IPS DF 6.9 (cell line): ENCODE data around the gene TCHP.

ENCODE experiments used
- DNase-seq: peaks from one replicate; pipeline ENCODE4 v3.0.0-alpha.2; 2013; ENCODE audit warnings: low read depth, low spot score
- H3K27ac ChIP-seq: one replicate; pipeline ENCODE4 v1.5.1; 2013; ENCODE audit warnings: low read length, control low read depth
- H3K27me3 ChIP-seq: 2 replicates; pipeline ENCODE4 v1.6.1; 2013; ENCODE audit warnings: mild to moderate bottlenecking, low read length; ENCODE audit not compliant: control insufficient read depth, insufficient read depth
- H3K36me3 ChIP-seq: 2 replicates; pipeline ENCODE4 v1.6.1; 2013; ENCODE audit warnings: low read length; ENCODE audit not compliant: control insufficient read depth, insufficient read depth
- H3K4me1 ChIP-seq: 2 replicates; pipeline ENCODE4 v1.6.1; 2013; ENCODE audit warnings: low read length; ENCODE audit not compliant: control insufficient read depth, insufficient read depth
- H3K4me3 ChIP-seq: 2 replicates; pipeline ENCODE4 v1.5.1; 2013; ENCODE audit warnings: mild to moderate bottlenecking, low read length
- H3K9me3 ChIP-seq: 2 replicates; pipeline ENCODE4 v1.6.1; 2013; ENCODE audit warnings: low read length, inconsistent platforms; ENCODE audit not compliant: control insufficient read depth, insufficient read depth
- WGBS: extraction: QIAGEN DNeasy Blood & Tissue Kit; methylation state at CpG from one replicate; pipeline ENCODE4 v1.1.7; 2013; ENCODE audit warnings: mixed read lengths, missing lambda C conversion rate; ENCODE audit not compliant: insufficient read length, insufficient coverage; 5-methylcytosine and 5-hydroxymethylcytosine counted together

TCHP gene

DNA sequence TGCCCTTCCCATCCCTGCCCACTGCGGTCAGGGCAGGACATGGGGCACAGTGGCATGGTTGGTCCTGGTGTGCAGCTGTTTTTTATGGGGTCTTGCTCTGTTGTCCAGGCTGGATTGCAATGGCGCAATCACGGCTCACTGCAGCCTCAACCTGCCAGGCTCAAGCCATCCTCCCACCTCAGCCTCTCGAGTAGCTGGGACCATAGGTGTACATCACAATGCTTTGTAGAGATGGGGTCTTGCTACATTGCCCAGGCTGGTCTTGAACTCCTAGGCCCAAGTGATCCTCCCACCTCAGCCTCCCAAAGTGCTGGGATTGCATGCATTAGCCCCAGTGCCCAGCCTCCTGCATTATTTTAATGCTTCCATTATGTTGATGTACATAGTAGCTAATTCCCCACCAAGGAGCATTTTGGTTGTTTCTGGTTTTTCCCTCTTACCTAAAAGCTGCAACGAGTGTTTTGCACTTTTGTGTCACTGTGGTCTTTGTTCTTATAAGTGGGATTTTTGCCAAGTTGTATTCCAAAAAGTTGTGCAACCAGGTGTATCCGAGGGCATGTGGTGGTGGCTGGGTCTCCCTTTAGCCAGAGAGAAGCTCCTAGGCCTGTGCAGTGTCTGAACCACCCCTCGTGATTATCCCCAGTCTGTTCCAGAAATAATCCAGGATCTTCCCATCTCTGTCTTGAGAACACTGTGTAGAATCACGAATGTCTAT, 10.3 kb downstream of the TCHP start:
- Histone ChIP-seq H3K9me3 (no peaks in the 10 kb centered on the region), H3K27ac (no peak overlapping the region), H3K4me3 (no peak overlapping the region), H3K4me1 (no peaks in the 10 kb centered on the region), H3K27me3 (no peaks in the 10 kb centered on the region), H3K36me3 (no peaks in the 10 kb centered on the region)
- WGBS = no CpG with 5 or more reads among the region's 8 CpGs
- DNase-seq = no peak

GRCh38 chr12:109910969-109911348, 10.9 kb downstream of the TCHP start:
- WGBS = no CpG with 5 or more reads among the region's 12 CpGs
- H3K36me3 ChIP-seq = no peaks in the 10 kb centered on the region
- H3K27ac ChIP-seq = no peak overlapping the region
- no peak overlapping the region for H3K4me3 ChIP-seq
- no peaks in the 10 kb centered on the region for H3K27me3 ChIP-seq
- DNase-seq = peak; percentile 77
- no peaks in the 10 kb centered on the region for H3K9me3 ChIP-seq
- no peaks in the 10 kb centered on the region for H3K4me1 ChIP-seq

GRCh38 chr12:109912855-109913321, 12.8 kb downstream of the TCHP start:
- H3K4me3 ChIP-seq = no peak overlapping the region

GRCh38 chr12:109914461-109914860, 14.4 kb downstream of the TCHP start:
- Histone ChIP-seq H3K4me3 (no peak overlapping the region), H3K4me1 (no peaks in the 10 kb centered on the region), H3K27ac (no peak overlapping the region), H3K9me3 (no peaks in the 10 kb centered on the region), H3K27me3 (no peaks in the 10 kb centered on the region), H3K36me3 (no peaks in the 10 kb centered on the region)
- DNase-seq = no peak
- WGBS = no CpG with 5 or more reads among the region's 16 CpGs

More at GRCh38 chr12:109912855-109913321, 12.8 kb downstream of the TCHP start:
- no peaks in the 10 kb centered on the region for H3K36me3 ChIP-seq
- H3K27me3 ChIP-seq = no peaks in the 10 kb centered on the region
- DNase-seq = no peak
- H3K27ac ChIP-seq = no peak overlapping the region
- WGBS = no CpG with 5 or more reads among the region's 12 CpGs
- H3K4me1 ChIP-seq = no peaks in the 10 kb centered on the region
- H3K9me3 ChIP-seq = no peaks in the 10 kb centered on the region

GRCh38 chr12:109915171-109916040, 15.3 kb downstream of the TCHP start:
- no peaks in the 10 kb centered on the region for H3K9me3 ChIP-seq

GRCh38 chr12:109916045-109916444, 16.0 kb downstream of the TCHP start:
- Histone ChIP-seq H3K36me3 (no peaks in the 10 kb centered on the region), H3K9me3 (no peaks in the 10 kb centered on the region), H3K27ac (no peak overlapping the region), H3K4me1 (no peaks in the 10 kb centered on the region), H3K4me3 (no peak overlapping the region), H3K27me3 (no peaks in the 10 kb centered on the region)
- no peak for DNase-seq
- WGBS = no CpG with 5 or more reads among the region's 4 CpGs

More at GRCh38 chr12:109915171-109916040, 15.3 kb downstream of the TCHP start:
- Histone ChIP-seq H3K27ac (no peak overlapping the region), H3K27me3 (no peaks in the 10 kb centered on the region), H3K4me3 (no peak overlapping the region), H3K36me3 (no peaks in the 10 kb centered on the region), H3K4me1 (no peaks in the 10 kb centered on the region)
- WGBS = no CpG with 5 or more reads among the region's 26 CpGs
- DNase-seq = no peak

DNA sequence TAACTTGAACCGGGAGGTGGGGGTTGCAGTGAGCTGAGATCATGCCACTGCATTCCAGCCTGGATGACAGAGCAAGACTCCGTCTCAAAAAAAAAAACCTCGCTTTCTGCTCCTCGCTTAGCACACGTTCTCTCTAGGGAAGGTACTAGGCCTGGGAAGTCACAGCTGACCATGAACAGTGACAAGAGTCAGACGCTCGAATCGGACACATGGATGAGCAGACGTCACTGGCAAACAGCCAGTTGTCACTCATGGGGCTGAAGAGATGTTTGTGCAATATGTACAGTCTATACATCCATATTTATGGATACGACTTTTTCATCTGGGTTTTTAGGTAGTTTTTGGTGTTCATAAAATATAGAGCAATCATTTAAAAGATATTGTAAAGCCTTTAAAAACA, 19.4 kb downstream of the TCHP start:
- no peak overlapping the region for H3K4me3 ChIP-seq
- no peaks in the 10 kb centered on the region for H3K4me1 ChIP-seq
- H3K9me3 ChIP-seq = no peaks in the 10 kb centered on the region
- H3K27me3 ChIP-seq = no peaks in the 10 kb centered on the region
- WGBS = no CpG with 5 or more reads among the region's 10 CpGs
- DNase-seq = no peak
- H3K36me3 ChIP-seq = no peaks in the 10 kb centered on the region
- no peak overlapping the region for H3K27ac ChIP-seq

DNA sequence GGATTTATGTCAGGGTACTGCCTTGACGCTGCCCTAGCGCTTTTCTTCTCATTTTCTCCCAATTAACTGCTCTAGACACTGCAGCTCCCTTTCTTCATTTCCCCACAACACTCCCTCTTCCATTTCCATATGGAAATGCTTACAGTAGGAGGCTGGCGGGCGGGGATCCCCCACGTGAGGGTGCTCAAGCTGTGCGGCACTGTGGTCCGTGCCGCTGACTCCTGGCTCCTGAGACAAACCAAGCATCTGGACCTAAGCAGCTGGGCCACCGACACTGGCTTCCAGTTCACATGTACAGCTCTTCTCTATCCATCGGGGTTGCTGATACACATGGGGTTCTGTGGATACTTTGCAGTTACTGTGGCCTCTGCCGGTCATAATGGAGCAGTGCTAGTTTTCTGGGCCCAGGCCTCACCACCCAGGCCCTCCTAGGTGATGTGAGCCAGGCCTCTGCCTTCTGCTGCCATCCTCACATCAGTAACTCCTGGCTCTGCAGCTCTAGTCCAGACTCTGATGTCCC, 20.2 kb downstream of the TCHP start:
- Histone ChIP-seq H3K27me3 (no peaks in the 10 kb centered on the region), H3K4me1 (no peaks in the 10 kb centered on the region), H3K9me3 (no peaks in the 10 kb centered on the region), H3K4me3 (no peak overlapping the region), H3K27ac (no peak overlapping the region), H3K36me3 (no peaks in the 10 kb centered on the region)
- WGBS = no CpG with 5 or more reads among the region's 11 CpGs
- no peak for DNase-seq

- H3K9me3 ChIP-seq = no peaks in the 10 kb centered on the region
- WGBS = no CpG with 5 or more reads among the region's 4 CpGs
Observed at GRCh38 chr12:109921982-109922381, 21.9 kb downstream of the TCHP start.

GRCh38 chr12:109923038-109923437, 23.0 kb downstream of the TCHP start:
- no peaks in the 10 kb centered on the region for H3K36me3 ChIP-seq
- H3K9me3 ChIP-seq = no peaks in the 10 kb centered on the region
- WGBS = no CpG with 5 or more reads among the region's 5 CpGs
- DNase-seq = no peak
- H3K4me3 ChIP-seq = no peak overlapping the region
- H3K4me1 ChIP-seq = no peaks in the 10 kb centered on the region
- no peaks in the 10 kb centered on the region for H3K27me3 ChIP-seq
- H3K27ac ChIP-seq = no peak overlapping the region

More at GRCh38 chr12:109921982-109922381, 21.9 kb downstream of the TCHP start:
- no peak for DNase-seq
- no peaks in the 10 kb centered on the region for H3K4me1 ChIP-seq
- H3K27me3 ChIP-seq = no peaks in the 10 kb centered on the region
- no peak overlapping the region for H3K27ac ChIP-seq
- H3K36me3 ChIP-seq = no peaks in the 10 kb centered on the region
- H3K4me3 ChIP-seq = no peak overlapping the region
